Mucosa of rectum (tissue), 2 donors: Measurements from ENCODE around the gene NSFL1C.

Source experiments
- H3K27ac ChIP-seq, 2 donors: one replicate each; pipeline ENCODE4 v1.7.0; 2013; ENCODE audit warnings: inconsistent platforms in 2 of 2, low read depth in 2 of 2, low read length in 2 of 2
- H3K27me3 ChIP-seq, 2 donors: one replicate each; pipeline ENCODE4 v1.7.0; 2013; ENCODE audit warnings: low read length in 2 of 2; ENCODE audit not compliant: control insufficient read depth in 2 of 2, insufficient read depth in 2 of 2
- H3K36me3 ChIP-seq, 2 donors: one replicate each; pipeline ENCODE4 v1.7.0; 2013; ENCODE audit warnings: low read length in 2 of 2; ENCODE audit not compliant: control insufficient read depth in 2 of 2, insufficient read depth in 2 of 2
- H3K4me1 ChIP-seq, 2 donors: one replicate each; pipeline ENCODE4 v1.7.0; 2013; ENCODE audit warnings: low read length in 2 of 2, mild to moderate bottlenecking in 1 of 2; ENCODE audit not compliant: control insufficient read depth in 2 of 2, insufficient read depth in 2 of 2
- H3K4me3 ChIP-seq, 2 donors: one replicate each; pipeline ENCODE4 v1.7.0; 2013; ENCODE audit warnings: low read length in 2 of 2
- H3K9ac ChIP-seq, 2 donors: one replicate each; pipeline ENCODE4 v1.7.0; 2013; ENCODE audit warnings: low read length in 2 of 2, low read depth in 1 of 2, mild to moderate bottlenecking in 1 of 2
- H3K9me3 ChIP-seq, 2 donors: one replicate each; pipeline ENCODE4 v1.7.0; 2013; ENCODE audit warnings: low read length in 2 of 2; ENCODE audit not compliant: control insufficient read depth in 2 of 2
- donor health status: healthy.
- donor health status: Normal muscosa, but diverticular disease.

NSFL1C gene

DNA sequence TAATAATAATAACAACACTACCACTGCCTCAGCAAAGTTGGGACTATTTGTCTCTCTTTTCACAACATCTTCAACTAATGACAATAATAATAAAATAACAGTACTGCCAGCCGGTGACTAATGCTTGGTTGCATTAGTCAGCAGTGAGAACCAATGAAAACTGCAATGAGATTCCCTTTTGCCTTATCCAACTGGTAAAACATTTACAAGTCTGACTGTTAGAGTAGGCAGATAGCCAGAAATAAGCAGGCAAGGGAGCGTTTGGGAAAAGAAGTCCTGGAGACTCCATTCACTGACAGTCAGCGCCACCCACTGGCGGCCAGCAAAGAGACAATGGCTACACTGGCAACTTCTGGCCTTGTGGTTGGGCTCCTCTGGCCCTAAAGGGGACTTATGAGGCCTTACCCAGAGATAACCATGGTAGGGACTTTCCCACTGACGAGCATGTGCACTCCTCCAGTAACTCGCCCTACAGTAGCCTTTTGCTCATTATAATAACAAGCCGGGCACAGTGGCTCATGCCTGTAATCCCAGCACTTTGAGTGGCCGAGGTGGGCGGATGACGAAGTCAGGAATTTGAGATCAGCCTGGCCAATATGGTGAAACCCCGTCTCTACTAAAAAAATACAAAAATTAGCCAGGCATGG is 3.4 kb upstream of the NSFL1C start:
- Histone ChIP-seq H3K4me1 (peaks cover 40 to 45% of the 10 kb centered on the region in 2 donors), H3K9ac (peak overlapping the region in 1 of 2 donors; percentile 3), H3K9me3 (no peaks in the 10 kb centered on the region), H3K4me3 (no peak overlapping the region), H3K27me3 (no peaks in the 10 kb centered on the region), H3K27ac (peak overlapping the region in 1 of 2 donors; percentile 23), H3K36me3 (no peaks in the 10 kb centered on the region)

DNA sequence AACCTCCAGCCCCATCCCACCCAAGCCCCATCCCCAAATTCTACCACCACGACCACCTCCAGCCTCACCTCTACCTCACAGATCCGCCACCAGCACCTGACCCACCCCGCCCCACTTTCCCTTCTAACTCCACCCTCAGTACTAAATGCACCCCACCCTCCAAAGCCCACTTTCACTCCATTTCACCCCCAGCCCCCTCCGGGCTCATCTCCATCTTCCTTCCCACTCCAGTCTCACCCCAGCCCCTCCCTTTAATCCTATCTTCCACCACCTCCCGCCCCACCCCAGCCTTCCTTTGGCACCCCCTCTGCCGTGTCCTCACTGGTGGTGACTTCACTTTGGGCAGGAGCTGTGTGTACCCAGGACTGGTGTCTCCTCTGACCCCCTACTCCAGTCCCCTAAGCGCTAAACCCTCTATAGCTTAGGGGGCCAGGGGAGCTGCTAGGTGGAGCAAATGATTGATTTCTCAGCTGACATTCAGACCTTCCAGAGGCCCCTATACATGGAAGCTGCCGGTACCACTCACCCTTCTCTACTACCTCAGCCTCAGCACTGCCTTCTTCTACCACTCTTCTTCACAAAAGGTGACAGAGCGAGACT is 2.8 kb upstream of the NSFL1C start:
- peaks cover 40 to 46% of the 10 kb centered on the region in 2 donors for H3K4me1 ChIP-seq
- H3K9me3 ChIP-seq: no peaks in the 10 kb centered on the region
- H3K36me3 ChIP-seq: peaks cover 0 to 2% of the 10 kb centered on the region in 2 donors
- no peak overlapping the region for H3K9ac ChIP-seq
- H3K4me3 ChIP-seq: no peak overlapping the region
- peak overlapping the region; percentile 45 to 57 for H3K27ac ChIP-seq
- H3K27me3 ChIP-seq: no peaks in the 10 kb centered on the region

GRCh38 chr20:1468117-1468624 is 1.5 kb upstream of the NSFL1C start:
- Histone ChIP-seq H3K27me3 (no peaks in the 10 kb centered on the region), H3K36me3 (peaks cover 10 to 14% of the 10 kb centered on the region in 2 donors), H3K9ac (peak overlapping the region in 1 of 2 donors; percentile 17), H3K27ac (peak overlapping the region; percentile 82 to 85), H3K9me3 (no peaks in the 10 kb centered on the region), H3K4me1 (peaks cover 40 to 46% of the 10 kb centered on the region in 2 donors), H3K4me3 (peak overlapping the region; percentile 68 to 75)

GRCh38 chr20:1467355-1468116 is 887 bp upstream of the NSFL1C start:
- Histone ChIP-seq H3K4me1 (peaks cover 38 to 46% of the 10 kb centered on the region in 2 donors), H3K4me3 (peak overlapping the region; percentile 68 to 75), H3K27ac (peak overlapping the region; percentile 82 to 85), H3K36me3 (peaks cover 11 to 19% of the 10 kb centered on the region in 2 donors), H3K9ac (peak overlapping the region; percentile 48 to 58), H3K27me3 (no peaks in the 10 kb centered on the region), H3K9me3 (no peaks in the 10 kb centered on the region)

GRCh38 chr20:1467082-1467354 is 369 bp upstream of the NSFL1C start:
- Histone ChIP-seq H3K27me3 (no peaks in the 10 kb centered on the region), H3K36me3 (peaks cover 11 to 22% of the 10 kb centered on the region in 2 donors), H3K27ac (peak overlapping the region; percentile 82 to 85), H3K4me3 (peak overlapping the region; percentile 68 to 75), H3K9me3 (no peaks in the 10 kb centered on the region), H3K9ac (peak overlapping the region; percentile 48 to 58), H3K4me1 (peaks cover 36 to 46% of the 10 kb centered on the region in 2 donors)

DNA sequence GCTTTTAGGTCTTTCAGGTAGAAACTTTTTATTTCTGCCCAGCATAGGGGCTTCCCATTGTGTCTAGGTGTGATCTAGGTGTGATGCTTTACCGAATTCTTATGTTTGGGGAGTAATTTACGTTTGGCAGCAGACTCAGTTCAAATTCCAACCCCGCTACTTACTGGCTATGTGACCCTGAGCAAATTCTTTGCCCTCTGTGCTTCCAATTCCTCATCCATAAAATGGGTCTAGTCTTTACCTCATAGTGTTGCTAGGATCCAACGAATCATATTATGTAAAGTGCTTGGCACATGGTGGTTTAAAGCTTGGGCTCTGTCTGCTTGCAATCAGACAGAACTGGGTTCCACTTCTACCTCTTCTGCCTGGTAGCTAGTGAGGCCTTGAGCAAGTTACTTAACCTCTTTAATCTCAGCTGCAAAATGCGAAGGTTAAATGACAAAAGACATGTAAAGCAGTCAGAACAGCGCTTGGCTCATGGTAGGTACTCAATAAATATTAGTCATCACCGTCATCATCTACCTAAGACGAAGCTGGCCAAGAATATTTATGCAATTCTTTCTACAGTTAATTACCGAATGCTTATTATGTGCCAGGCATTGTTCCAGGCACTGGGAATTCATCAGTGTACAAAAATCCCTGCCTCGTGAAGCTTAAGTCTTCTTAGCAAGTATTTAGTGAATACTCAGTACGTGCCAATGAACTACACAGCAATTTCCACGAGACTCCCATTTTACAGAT is 1.0 kb downstream of the NSFL1C start:
- H3K9me3 ChIP-seq: no peaks in the 10 kb centered on the region
- H3K27me3 ChIP-seq: no peaks in the 10 kb centered on the region
- peak overlapping the region; percentile 75 to 83 for H3K4me3 ChIP-seq
- peak overlapping the region; percentile 38 to 81 for H3K9ac ChIP-seq
- peak overlapping the region; percentile 70 to 82 for H3K27ac ChIP-seq
- H3K4me1 ChIP-seq: peaks cover 36 to 46% of the 10 kb centered on the region in 2 donors
- peaks cover 17 to 31% of the 10 kb centered on the region in 2 donors for H3K36me3 ChIP-seq

- H3K9me3 ChIP-seq: no peaks in the 10 kb centered on the region
- H3K4me1 ChIP-seq: peaks cover 26 to 31% of the 10 kb centered on the region in 2 donors
- H3K27ac ChIP-seq: no peak overlapping the region
- no peak overlapping the region for H3K4me3 ChIP-seq
- H3K27me3 ChIP-seq: no peaks in the 10 kb centered on the region
- no peak overlapping the region for H3K9ac ChIP-seq
- H3K36me3 ChIP-seq: peaks cover 32 to 46% of the 10 kb centered on the region in 2 donors
Measured at GRCh38 chr20:1463971-1464570, 2.6 kb downstream of the NSFL1C start.

DNA sequence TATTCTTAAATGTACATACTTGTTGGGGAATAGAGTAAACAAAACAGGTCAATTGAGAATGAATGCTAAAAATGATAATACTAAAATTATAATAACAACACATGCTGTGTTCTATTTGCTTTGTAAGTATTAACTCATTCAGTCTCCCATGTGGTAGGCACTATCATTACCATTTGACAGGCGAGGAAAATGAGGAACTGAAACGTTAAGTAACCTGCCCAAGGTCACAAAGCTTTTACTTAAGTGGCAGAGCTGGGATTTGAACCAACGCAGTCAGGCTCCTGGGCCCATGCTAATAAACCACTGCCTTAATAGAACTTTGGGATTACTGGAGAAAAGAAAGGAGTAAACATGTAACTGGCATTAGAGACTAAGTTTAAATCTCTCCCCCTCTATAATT is 3.8 kb downstream of the NSFL1C start:
- Histone ChIP-seq H3K36me3 (peaks cover 39 to 50% of the 10 kb centered on the region in 2 donors), H3K27ac (no peak overlapping the region), H3K4me1 (peaks cover 16 to 20% of the 10 kb centered on the region in 2 donors), H3K4me3 (no peak overlapping the region), H3K9me3 (no peaks in the 10 kb centered on the region), H3K27me3 (no peaks in the 10 kb centered on the region), H3K9ac (no peak overlapping the region)

DNA sequence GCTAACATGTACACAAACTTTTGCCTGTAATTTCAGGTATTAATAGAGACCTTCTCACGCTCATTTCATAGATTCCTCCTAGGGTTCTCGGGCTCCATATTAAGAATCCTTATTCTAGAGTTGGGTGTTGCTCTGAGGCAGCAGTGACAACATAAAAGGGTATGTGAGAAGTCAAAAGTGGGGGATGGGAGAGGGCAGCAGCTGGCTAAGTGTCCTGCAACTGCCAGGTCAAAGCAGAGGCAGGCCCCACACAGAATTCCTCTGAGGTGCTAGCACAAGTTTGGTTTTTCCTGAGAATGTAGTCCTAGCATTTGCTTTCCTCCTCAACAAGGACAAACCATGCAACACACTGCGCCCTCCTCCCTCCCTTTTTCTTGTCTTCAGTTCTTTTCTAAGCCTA is 4.6 kb downstream of the NSFL1C start:
- Histone ChIP-seq H3K36me3 (peaks cover 45 to 56% of the 10 kb centered on the region in 2 donors), H3K27ac (no peak overlapping the region), H3K4me3 (no peak overlapping the region), H3K27me3 (no peaks in the 10 kb centered on the region), H3K4me1 (peaks cover 10 to 13% of the 10 kb centered on the region in 2 donors), H3K9ac (no peak overlapping the region), H3K9me3 (no peaks in the 10 kb centered on the region)
